Sigmoid colon (tissue), 4 donors: ENCODE measurements around the gene NAT14.

ENCODE experiments used
- EP300 ChIP-seq, 4 donors: sonication (generic); formaldehyde crosslinking; IDR thresholded peaks; one replicate each; pipeline ENCODE4 v1.6.1; 2017; ENCODE audit warnings: antibody characterized with exemption in 4 of 4
- POLR2A ChIP-seq, 2 donors: fragments of 450-650 bp; IDR thresholded peaks; one replicate each; pipeline ENCODE4 v1.6.1; 2016; ENCODE audit warnings: antibody characterized with exemption in 2 of 2, mild to moderate bottlenecking in 2 of 2, moderate library complexity in 2 of 2
- POLR2AphosphoS5 ChIP-seq, 4 donors: sonication (generic); formaldehyde crosslinking; IDR thresholded peaks; one replicate each; pipeline ENCODE4 v1.6.1; 2017; ENCODE audit warnings: antibody characterized with exemption in 4 of 4
- TF ChIP-seq, protein P1 (sequence below), 4 experiments: fragments of 450-650 bp in 3 of 4; fragments of 200-600 bp in 1 of 4; IDR thresholded peaks; one replicate each; pipeline ENCODE4 v1.5.1; 2016 to 2019; ENCODE audit warnings: antibody characterized with exemption in 4 of 4, mild to moderate bottlenecking in 3 of 4, moderate library complexity in 2 of 4

- TF ChIP-seq, protein P1, sequence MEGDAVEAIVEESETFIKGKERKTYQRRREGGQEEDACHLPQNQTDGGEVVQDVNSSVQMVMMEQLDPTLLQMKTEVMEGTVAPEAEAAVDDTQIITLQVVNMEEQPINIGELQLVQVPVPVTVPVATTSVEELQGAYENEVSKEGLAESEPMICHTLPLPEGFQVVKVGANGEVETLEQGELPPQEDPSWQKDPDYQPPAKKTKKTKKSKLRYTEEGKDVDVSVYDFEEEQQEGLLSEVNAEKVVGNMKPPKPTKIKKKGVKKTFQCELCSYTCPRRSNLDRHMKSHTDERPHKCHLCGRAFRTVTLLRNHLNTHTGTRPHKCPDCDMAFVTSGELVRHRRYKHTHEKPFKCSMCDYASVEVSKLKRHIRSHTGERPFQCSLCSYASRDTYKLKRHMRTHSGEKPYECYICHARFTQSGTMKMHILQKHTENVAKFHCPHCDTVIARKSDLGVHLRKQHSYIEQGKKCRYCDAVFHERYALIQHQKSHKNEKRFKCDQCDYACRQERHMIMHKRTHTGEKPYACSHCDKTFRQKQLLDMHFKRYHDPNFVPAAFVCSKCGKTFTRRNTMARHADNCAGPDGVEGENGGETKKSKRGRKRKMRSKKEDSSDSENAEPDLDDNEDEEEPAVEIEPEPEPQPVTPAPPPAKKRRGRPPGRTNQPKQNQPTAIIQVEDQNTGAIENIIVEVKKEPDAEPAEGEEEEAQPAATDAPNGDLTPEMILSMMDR (IDR thresholded peaks at IDR 0.05) = no peak
- TF ChIP-seq POLR2A (IDR thresholded peaks at IDR 0.05) (no peak), EP300 (IDR thresholded peaks at IDR 0.05) (no peak), POLR2AphosphoS5 (IDR thresholded peaks at IDR 0.05) (no peak)
These were observed 29.3 kb upstream of the NAT14 start for GRCh38 chr19:55455576-55456235.
